CD4-positive, alpha-beta T cell (primary cell): Measurements from ENCODE around the gene CCNQ. TPM values are rescaled to one million over a fixed set of nuclear protein-coding genes. Genes with fewer than 3 reads are reported as not detected.

Experiments
- ATAC-seq: fragments of 200-7000 bp; cut with Tn5 transposase; one replicate; pipeline ENCODE4 v1.10.0; 2022; ENCODE audit warnings: mild to moderate bottlenecking; ENCODE audit not compliant: poor library complexity
- CTCF ChIA-PET: fragments of 350-600 bp; sonication (Branson Sonifier 250); formaldehyde crosslinking; loops from one replicate; lab custom pipeline; 2021; ENCODE audit warnings: antibody characterized with exemption, inconsistent platforms; lab: Charles Lee
- POLR2A ChIA-PET: fragments of 350-600 bp; sonication (Branson Sonifier 250); formaldehyde crosslinking; loops from one replicate; lab custom pipeline; 2021; ENCODE audit warnings: antibody characterized with exemption, inconsistent platforms; lab: Charles Lee
- DNase-seq, 14 experiments: peaks; one replicate each; pipeline ENCODE4 v3.0.0-alpha.2; 2013 to 2020; ENCODE audit warnings: mixed read lengths in 2 of 14
- H3K27ac ChIP-seq, 2 donors: one replicate each; pipeline versions ENCODE4 v1.5.1 to v1.7.0; 2013; ENCODE audit warnings: low read length in 2 of 2, low read depth in 1 of 2, mild to moderate bottlenecking in 1 of 2
- H3K27me3 ChIP-seq, 2 experiments: 1 replicate in 1 of 2; 2 replicates in 1 of 2; pipeline versions ENCODE4 v1.6.1 to v1.7.0; 2013; ENCODE audit warnings: low read length in 2 of 2, control low read depth in 1 of 2, mild to moderate bottlenecking in 1 of 2, moderate library complexity in 1 of 2; ENCODE audit not compliant: insufficient read depth in 2 of 2, control insufficient read depth in 1 of 2
- H3K36me3 ChIP-seq: one replicate; pipeline ENCODE4 v1.6.1; 2013; ENCODE audit warnings: low read length, control low read depth; ENCODE audit not compliant: insufficient read depth
- H3K4me1 ChIP-seq: one replicate; pipeline ENCODE4 v1.6.1; 2013; ENCODE audit warnings: low read length, control low read depth; ENCODE audit not compliant: insufficient read depth
- H3K4me3 ChIP-seq: one replicate; pipeline ENCODE4 v1.5.1; 2013; ENCODE audit warnings: mild to moderate bottlenecking, low read length, moderate library complexity
- H3K9me3 ChIP-seq, 2 experiments: 1 replicate in 1 of 2; 2 replicates in 1 of 2; pipeline versions ENCODE4 v1.6.1 to v1.7.0; 2013; ENCODE audit warnings: low read length in 2 of 2, mild to moderate bottlenecking in 2 of 2, control low read depth in 1 of 2, moderate library complexity in 1 of 2; ENCODE audit not compliant: control insufficient read depth in 1 of 2, insufficient read depth in 1 of 2
- H3K27ac Mint-ChIP-seq: one replicate; pipeline ENCODE4 v1.8.0; 2020; ENCODE audit warnings: mixed read lengths
- H3K27me3 Mint-ChIP-seq: one replicate; pipeline ENCODE4 v1.8.0; 2021; ENCODE audit warnings: mixed read lengths
- H3K36me3 Mint-ChIP-seq: one replicate; pipeline ENCODE4 v1.8.0; 2021; ENCODE audit warnings: low read depth, mixed read lengths
- H3K4me1 Mint-ChIP-seq: one replicate; pipeline ENCODE4 v1.8.0; 2021; ENCODE audit warnings: low read depth, mixed read lengths
- H3K4me3 Mint-ChIP-seq: one replicate; pipeline ENCODE4 v1.8.0; 2020; ENCODE audit warnings: mild to moderate bottlenecking, mixed read lengths
- H3K9me3 Mint-ChIP-seq: one replicate; pipeline ENCODE4 v1.8.0; 2020; ENCODE audit warnings: mixed read lengths
- intact Hi-C, 2 experiments: fragments of 100-400 bp; cut with DNase I in 1 of 2; cut with micrococcal nuclease in 1 of 2; formaldehyde crosslinking; loops; one replicate each; pipeline versions ENCODE4 v1.15.1 to v1.9.0; 2023 to 2025; cut with DNase I, micrococcal nuclease
- total RNA-seq, 174 experiments: library from RNA in 2 of 174; stranded (reverse) in 2 of 174; gene quantifications; one replicate each; pipeline ENCODE4 v1.2.3 and lab custom pipeline; 2021 to 2026
- TF ChIP-seq, protein P1 (sequence below): fragments of 200-600 bp; IDR thresholded peaks from one replicate; pipeline ENCODE4 v1.8.0; 2022; ENCODE audit warnings: antibody characterized with exemption, mild to moderate bottlenecking

The CCNQ gene
- total RNA-seq, 2 experiments from 2014 or later: 13.9 to 14.1 TPM

DNA sequence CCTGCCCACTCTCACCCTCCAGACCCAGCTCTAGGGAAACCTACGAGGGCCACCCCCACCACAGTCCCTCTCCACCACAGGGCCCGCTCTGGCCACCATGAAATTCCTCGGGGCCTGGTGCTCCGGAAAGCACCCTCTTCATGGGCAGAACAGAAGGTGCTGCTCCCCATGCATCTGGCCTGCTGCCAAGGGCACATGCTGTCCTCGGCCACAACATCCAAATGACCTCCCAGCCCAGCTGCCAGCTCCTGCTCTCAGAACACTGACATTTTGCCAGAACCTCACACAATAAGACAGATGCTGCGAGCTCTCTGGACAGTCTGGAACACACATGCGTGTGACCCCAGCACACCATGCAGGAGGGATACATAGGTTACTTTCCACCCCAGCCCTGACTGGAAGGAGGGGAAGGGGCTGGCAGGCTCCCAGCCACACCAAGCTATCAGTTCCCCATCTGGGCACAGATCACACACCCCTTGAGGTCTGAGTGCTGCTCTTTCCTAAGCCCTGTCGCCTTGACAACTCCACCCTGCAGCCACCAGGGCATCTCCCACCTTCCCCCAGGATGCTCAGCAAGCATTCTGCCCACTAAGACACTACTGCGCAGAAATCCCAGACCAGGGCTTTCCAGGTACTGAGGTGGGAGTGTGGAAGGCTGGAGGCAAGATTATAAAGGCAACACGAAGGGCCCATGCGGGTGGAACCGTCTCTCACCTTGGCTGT lies 5.8 kb downstream of the CCNQ start:
- Mint-ChIP-seq H3K4me3 (no peak overlapping the region), H3K4me1 (peaks cover 13% of the 10 kb centered on the region), H3K27me3 (no peaks in the 10 kb centered on the region), H3K9me3 (no peaks in the 10 kb centered on the region), H3K27ac (no peak overlapping the region), H3K36me3 (peaks cover 48% of the 10 kb centered on the region)
- intact Hi-C loops: no loop called here
- peaks cover 23% of the 10 kb centered on the region for H3K4me1 ChIP-seq
- no peak for ATAC-seq
- H3K27me3 ChIP-seq: no peaks in the 10 kb centered on the region
- H3K36me3 ChIP-seq: peaks cover 53% of the 10 kb centered on the region
- TF ChIP-seq, protein P1, sequence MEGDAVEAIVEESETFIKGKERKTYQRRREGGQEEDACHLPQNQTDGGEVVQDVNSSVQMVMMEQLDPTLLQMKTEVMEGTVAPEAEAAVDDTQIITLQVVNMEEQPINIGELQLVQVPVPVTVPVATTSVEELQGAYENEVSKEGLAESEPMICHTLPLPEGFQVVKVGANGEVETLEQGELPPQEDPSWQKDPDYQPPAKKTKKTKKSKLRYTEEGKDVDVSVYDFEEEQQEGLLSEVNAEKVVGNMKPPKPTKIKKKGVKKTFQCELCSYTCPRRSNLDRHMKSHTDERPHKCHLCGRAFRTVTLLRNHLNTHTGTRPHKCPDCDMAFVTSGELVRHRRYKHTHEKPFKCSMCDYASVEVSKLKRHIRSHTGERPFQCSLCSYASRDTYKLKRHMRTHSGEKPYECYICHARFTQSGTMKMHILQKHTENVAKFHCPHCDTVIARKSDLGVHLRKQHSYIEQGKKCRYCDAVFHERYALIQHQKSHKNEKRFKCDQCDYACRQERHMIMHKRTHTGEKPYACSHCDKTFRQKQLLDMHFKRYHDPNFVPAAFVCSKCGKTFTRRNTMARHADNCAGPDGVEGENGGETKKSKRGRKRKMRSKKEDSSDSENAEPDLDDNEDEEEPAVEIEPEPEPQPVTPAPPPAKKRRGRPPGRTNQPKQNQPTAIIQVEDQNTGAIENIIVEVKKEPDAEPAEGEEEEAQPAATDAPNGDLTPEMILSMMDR: no peak
- H3K9me3 ChIP-seq: no peaks in the 10 kb centered on the region
- H3K27ac ChIP-seq: no peak overlapping the region
- CTCF ChIA-PET: no interaction called here
- POLR2A ChIA-PET: no interaction called here
- no peak overlapping the region for H3K4me3 ChIP-seq
- DNase-seq: no peak

DNA sequence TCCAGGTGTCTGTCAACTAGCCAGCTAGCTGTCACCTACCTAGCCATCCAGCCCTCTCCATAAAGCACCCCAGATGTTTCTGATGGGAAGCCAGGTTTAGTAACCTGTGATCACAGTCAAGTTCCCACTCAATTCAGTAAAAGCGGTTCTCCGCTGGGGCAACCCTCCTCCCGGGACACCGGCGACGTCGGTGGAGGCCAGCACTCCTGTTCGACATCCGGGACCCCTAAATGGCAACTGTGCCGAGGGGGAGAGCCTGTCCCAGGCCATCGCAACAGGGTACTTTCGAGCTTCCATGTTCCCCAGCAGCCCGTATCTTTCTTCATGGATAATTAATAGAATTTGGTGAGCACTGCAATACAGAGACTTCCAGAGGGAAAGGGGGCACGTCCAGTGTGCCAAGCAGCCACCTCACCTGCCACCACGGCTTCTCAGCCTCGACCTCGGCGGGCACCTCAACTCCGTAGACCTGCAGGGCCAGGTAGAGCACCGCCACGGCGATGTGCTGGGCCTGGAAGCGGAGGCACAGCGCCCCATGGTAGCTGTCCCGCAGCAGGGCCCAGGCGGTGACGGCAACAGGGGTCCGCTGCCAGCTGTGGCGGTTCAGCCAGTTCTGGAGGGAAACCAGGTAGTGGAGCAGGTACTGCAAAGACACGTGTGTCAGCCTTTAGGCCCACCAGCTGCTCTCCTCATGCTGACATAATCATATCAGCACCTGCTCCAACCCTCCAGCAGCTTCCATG lies 6.7 kb downstream of the CCNQ start:
- no peak overlapping the region for H3K4me3 ChIP-seq
- Mint-ChIP-seq H3K4me1 (peaks cover 4% of the 10 kb centered on the region), H3K27me3 (no peaks in the 10 kb centered on the region), H3K36me3 (peaks cover 52% of the 10 kb centered on the region), H3K4me3 (no peak overlapping the region), H3K27ac (no peak overlapping the region), H3K9me3 (no peaks in the 10 kb centered on the region)
- no peaks in the 10 kb centered on the region for H3K27me3 ChIP-seq
- peaks cover 61% of the 10 kb centered on the region for H3K36me3 ChIP-seq
- no peak overlapping the region for H3K27ac ChIP-seq
- H3K9me3 ChIP-seq: no peaks in the 10 kb centered on the region
- H3K4me1 ChIP-seq: peaks cover 14% of the 10 kb centered on the region
- intact Hi-C loops: no loop called here
- TF ChIP-seq, protein P1: no peak
- POLR2A ChIA-PET: no interaction called here
- DNase-seq: no peak
- CTCF ChIA-PET: no interaction called here
- ATAC-seq: no peak

DNA sequence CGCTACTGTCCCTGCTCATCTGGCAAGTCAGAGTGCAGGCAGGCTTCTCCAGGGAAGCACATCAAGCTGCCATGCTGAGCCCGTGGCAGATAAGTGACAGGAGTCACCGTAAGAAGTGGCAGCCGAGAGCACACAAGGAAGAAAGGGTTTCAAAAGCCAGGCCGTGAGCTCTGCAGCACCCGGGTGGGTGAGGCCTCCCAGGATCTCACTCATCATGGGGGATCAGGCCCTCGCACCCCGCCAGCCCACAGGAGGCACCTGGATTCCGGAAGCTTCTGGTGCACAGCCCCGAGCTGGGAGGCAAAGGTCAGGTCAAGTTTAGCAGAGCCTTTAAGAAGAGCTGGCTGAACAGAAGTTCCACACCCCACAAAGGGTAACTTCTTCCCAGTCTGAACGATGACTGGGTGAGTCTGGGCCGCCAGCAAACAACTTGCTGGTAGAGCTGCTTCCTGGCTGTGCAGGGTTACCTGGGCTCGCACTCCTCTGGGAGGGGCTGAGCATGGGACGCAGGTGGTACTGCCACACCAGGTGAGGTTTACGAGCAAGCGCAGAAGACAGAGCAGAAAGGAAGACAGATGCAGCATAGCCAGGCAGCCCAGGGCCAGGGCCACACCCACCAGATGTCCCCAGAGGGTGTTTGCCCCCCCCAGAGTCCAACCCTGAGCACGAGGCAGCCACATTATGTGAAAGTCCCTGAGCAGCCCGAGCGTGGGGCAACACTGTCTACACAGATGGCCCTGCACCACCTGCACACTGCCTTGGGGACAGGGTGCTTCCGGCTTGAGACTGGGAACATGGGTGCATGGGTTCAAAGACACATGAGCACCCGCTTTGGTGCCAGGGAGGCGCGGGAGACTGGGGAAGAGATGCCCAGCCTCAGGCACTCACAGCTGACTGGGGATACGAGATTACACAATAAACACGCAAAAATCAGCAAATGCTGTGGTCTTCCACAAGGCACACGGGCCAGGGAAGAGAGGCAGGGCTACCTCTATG lies 7.7 kb downstream of the CCNQ start:
- no peaks in the 10 kb centered on the region for H3K9me3 Mint-ChIP-seq
- peaks cover 53% of the 10 kb centered on the region for H3K36me3 Mint-ChIP-seq
- no peaks in the 10 kb centered on the region for H3K27me3 Mint-ChIP-seq
- ATAC-seq: no peak
- no peak overlapping the region for H3K4me3 Mint-ChIP-seq
- DNase-seq: no peak
- H3K4me3 ChIP-seq: no peak overlapping the region
- ChIA-PET CTCF (no interaction called here), POLR2A (interaction anchor here (0.8 kb wide), 1 partner anchor 8 kb away, joined by 5 read pairs; no protein-coding TSS in a partner anchor)
- H3K4me1 Mint-ChIP-seq: no peaks in the 10 kb centered on the region
- H3K4me1 ChIP-seq: peaks cover 6% of the 10 kb centered on the region
- no peaks in the 10 kb centered on the region for H3K9me3 ChIP-seq
- intact Hi-C loops: no loop called here
- no peak overlapping the region for H3K27ac ChIP-seq
- H3K36me3 ChIP-seq: peaks cover 61% of the 10 kb centered on the region
- no peaks in the 10 kb centered on the region for H3K27me3 ChIP-seq
- H3K27ac Mint-ChIP-seq: no peak overlapping the region
- TF ChIP-seq, protein P1: no peak
